Natural killer cell (primary cell): Measurements from ENCODE around the gene PRKCD. TPM values are rescaled to one million over a fixed set of nuclear protein-coding genes. Genes with fewer than 3 reads are reported as not detected.

Source experiments
- ATAC-seq, 3 donors: fragments of 150-1000 bp in 2 of 3; fragments of 200-7000 bp in 1 of 3; cut with Tn5 transposase; 1 replicate in 1 of 3; 2 replicates in 2 of 3; pipeline ENCODE4 v1.10.0; 2021; ENCODE audit warnings: mild to moderate bottlenecking in 2 of 3, moderate library complexity in 2 of 3
- DNase-seq, 2 donors: peaks; one replicate each; pipeline versions ENCODE4 v3.0.0 to v3.0.0-alpha.2; 2013 to 2021; ENCODE audit warnings: mixed read lengths in 1 of 2
- H3K27ac ChIP-seq: one replicate; pipeline ENCODE4 v1.5.1; 2013; ENCODE audit warnings: mild to moderate bottlenecking, low read length
- H3K27me3 ChIP-seq: one replicate; pipeline ENCODE4 v1.6.1; 2013; ENCODE audit warnings: low read length; ENCODE audit not compliant: control insufficient read depth, insufficient read depth
- H3K36me3 ChIP-seq: one replicate; pipeline ENCODE4 v1.6.1; 2013; ENCODE audit warnings: low read length; ENCODE audit not compliant: control insufficient read depth, insufficient read depth
- H3K4me1 ChIP-seq: one replicate; pipeline ENCODE4 v1.6.1; 2013; ENCODE audit warnings: low read length; ENCODE audit not compliant: control insufficient read depth, insufficient read depth
- H3K4me3 ChIP-seq: one replicate; pipeline ENCODE4 v1.5.1; 2013; ENCODE audit warnings: low read length
- H3K9me3 ChIP-seq: one replicate; pipeline ENCODE4 v1.6.1; 2013; ENCODE audit warnings: low read length; ENCODE audit not compliant: control insufficient read depth, insufficient read depth
- H3K27ac Mint-ChIP-seq, 2 donors: one replicate each; pipeline ENCODE4 v1.8.0; 2022; ENCODE audit warnings: mild to moderate bottlenecking in 2 of 2, mixed read lengths in 2 of 2, moderate library complexity in 1 of 2
- H3K27me3 Mint-ChIP-seq, 2 donors: one replicate each; pipeline ENCODE4 v1.8.0; 2022; ENCODE audit warnings: low read depth in 2 of 2, mixed read lengths in 2 of 2
- H3K36me3 Mint-ChIP-seq: one replicate; pipeline ENCODE4 v1.8.0; 2022; ENCODE audit warnings: mixed read lengths
- H3K4me1 Mint-ChIP-seq, 2 donors: one replicate each; pipeline ENCODE4 v1.8.0; 2022; ENCODE audit warnings: mixed read lengths in 2 of 2
- H3K4me3 Mint-ChIP-seq: one replicate; pipeline ENCODE4 v1.8.0; 2022; ENCODE audit warnings: mild to moderate bottlenecking, moderate library complexity, mixed read lengths
- H3K9me3 Mint-ChIP-seq, 2 donors: one replicate each; pipeline ENCODE4 v1.8.0; 2022; ENCODE audit warnings: mixed read lengths in 2 of 2
- WGBS: methylation state at CpG from one replicate; pipeline ENCODE4 v1.1.7; 2013; ENCODE audit warnings: missing lambda C conversion rate; ENCODE audit not compliant: insufficient coverage; 5-methylcytosine and 5-hydroxymethylcytosine counted together
- intact Hi-C: fragments of 100-400 bp; cut with micrococcal nuclease; formaldehyde crosslinking; loops from one replicate; pipeline ENCODE4 v1.14.2; 2022
- total RNA-seq, 4 donors: library from RNA; stranded (reverse); fragments of 120-200 nt in 1 of 4; gene quantifications; one replicate each; pipeline versions ENCODE4 v1.2.3 to v1.2.4, GENCODE V29; 2013 to 2022
- TF ChIP-seq, protein P1 (sequence below): fragments of 200-600 bp; IDR thresholded peaks from one replicate; pipeline ENCODE4 v1.8.0; 2022; ENCODE audit warnings: antibody characterized with exemption

The PRKCD gene
- total RNA-seq, 3 donors from 2014 or later (not counting 1 experiment from before 2014, with no cell fraction given), result 31.7 to 60.0 (median 36.3) TPM

DNA sequence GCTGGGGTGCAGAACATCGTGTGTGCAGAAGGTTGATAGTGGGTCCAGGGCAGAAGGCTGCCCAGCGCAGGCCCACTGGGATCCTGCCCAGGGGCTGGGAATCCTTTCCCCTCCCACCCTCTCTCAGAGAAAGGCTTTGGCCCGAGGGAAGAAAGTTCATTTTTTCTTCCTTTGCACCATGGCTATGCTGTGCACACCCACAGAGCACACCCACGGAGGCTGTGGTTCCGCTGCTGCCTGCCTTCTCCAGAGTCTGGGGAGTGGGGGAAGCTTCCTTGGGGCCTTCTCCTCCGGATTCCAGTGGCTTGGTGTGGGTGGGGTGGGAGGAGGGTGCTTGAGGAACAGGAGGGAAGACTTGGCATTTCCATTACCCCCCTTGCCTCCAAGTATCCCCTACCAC is 7.0 kb upstream of the PRKCD start:
- TF ChIP-seq, protein P1, sequence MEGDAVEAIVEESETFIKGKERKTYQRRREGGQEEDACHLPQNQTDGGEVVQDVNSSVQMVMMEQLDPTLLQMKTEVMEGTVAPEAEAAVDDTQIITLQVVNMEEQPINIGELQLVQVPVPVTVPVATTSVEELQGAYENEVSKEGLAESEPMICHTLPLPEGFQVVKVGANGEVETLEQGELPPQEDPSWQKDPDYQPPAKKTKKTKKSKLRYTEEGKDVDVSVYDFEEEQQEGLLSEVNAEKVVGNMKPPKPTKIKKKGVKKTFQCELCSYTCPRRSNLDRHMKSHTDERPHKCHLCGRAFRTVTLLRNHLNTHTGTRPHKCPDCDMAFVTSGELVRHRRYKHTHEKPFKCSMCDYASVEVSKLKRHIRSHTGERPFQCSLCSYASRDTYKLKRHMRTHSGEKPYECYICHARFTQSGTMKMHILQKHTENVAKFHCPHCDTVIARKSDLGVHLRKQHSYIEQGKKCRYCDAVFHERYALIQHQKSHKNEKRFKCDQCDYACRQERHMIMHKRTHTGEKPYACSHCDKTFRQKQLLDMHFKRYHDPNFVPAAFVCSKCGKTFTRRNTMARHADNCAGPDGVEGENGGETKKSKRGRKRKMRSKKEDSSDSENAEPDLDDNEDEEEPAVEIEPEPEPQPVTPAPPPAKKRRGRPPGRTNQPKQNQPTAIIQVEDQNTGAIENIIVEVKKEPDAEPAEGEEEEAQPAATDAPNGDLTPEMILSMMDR, result no peak
- DNase-seq (no peak), ATAC-seq (no peak)
- Mint-ChIP-seq H3K4me3 (no peak overlapping the region), H3K36me3 (no peaks in the 10 kb centered on the region), H3K27ac (no peak overlapping the region), H3K9me3 (no peaks in the 10 kb centered on the region), H3K27me3 (peaks cover 16 to 34% of the 10 kb centered on the region in 2 donors), H3K4me1 (no peaks in the 10 kb centered on the region)
- Histone ChIP-seq H3K9me3 (no peaks in the 10 kb centered on the region), H3K36me3 (no peaks in the 10 kb centered on the region), H3K27ac (no peak overlapping the region), H3K4me3 (no peak overlapping the region), H3K4me1 (peaks cover 7% of the 10 kb centered on the region), H3K27me3 (peaks cover 17% of the 10 kb centered on the region)
- WGBS, result 87% methylated on average over 5 of the region's 6 CpGs
- intact Hi-C loops, result no loop called here

DNA sequence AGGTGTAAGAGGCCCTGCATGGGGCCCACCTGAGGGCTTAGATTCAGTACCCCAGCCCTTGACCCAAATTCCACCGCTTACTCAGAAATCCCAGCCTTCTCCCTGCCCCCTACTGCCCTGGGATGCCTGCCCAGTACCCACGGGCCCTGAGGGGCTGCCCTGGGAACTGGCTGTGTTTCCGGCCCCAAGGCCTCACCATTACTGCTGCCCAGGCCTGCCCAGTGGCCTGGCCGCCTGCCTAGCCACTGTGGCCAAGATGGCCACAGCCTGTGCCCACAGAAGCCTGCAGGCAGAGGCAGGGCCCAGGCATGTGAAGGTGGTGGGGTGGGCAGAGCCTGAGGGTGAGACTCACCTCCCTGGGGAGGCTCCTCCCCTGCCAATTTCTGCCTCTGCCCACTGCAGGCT is 6.1 kb upstream of the PRKCD start:
- no peak overlapping the region for H3K27ac Mint-ChIP-seq
- H3K4me3 Mint-ChIP-seq, result no peak overlapping the region
- Histone ChIP-seq H3K27me3 (peaks cover 17% of the 10 kb centered on the region), H3K9me3 (no peaks in the 10 kb centered on the region), H3K36me3 (no peaks in the 10 kb centered on the region), H3K27ac (no peak overlapping the region), H3K4me3 (no peak overlapping the region), H3K4me1 (peaks cover 10% of the 10 kb centered on the region)
- TF ChIP-seq, protein P1, result no peak
- H3K27me3 Mint-ChIP-seq, result peaks cover 17 to 34% of the 10 kb centered on the region in 2 donors
- no peak for DNase-seq
- H3K4me1 Mint-ChIP-seq, result peaks cover 0 to 1% of the 10 kb centered on the region in 2 donors
- H3K36me3 Mint-ChIP-seq, result no peaks in the 10 kb centered on the region
- intact Hi-C loops, result no loop called here
- H3K9me3 Mint-ChIP-seq, result no peaks in the 10 kb centered on the region
- ATAC-seq, result no peak
- 90% methylated on average over 4 of the region's 4 CpGs for WGBS

DNA sequence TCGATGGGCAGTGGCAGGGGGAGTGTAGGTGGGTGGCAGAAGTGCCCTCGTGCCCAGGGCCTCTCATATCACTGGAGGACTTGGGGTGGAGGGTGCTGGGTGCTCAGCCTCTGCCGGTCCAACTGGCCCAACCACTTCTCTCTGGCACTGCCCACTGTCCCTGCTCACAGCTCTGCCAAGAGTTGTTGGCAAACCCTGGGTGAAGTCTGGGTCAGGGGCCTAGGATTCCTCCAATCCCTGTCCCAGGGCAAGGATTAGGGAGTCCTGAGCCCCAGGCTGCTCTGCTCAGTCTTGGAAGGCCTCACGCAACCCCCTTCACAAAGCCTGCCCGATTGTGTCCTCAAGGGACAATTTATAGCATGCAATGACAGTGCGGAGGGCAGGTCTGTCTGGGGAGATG is 5.2 kb upstream of the PRKCD start:
- Mint-ChIP-seq H3K27me3 (peaks cover 17 to 32% of the 10 kb centered on the region in 2 donors), H3K27ac (no peak overlapping the region), H3K4me3 (no peak overlapping the region), H3K36me3 (no peaks in the 10 kb centered on the region), H3K4me1 (peaks cover 7 to 10% of the 10 kb centered on the region in 2 donors), H3K9me3 (no peaks in the 10 kb centered on the region)
- Histone ChIP-seq H3K36me3 (no peaks in the 10 kb centered on the region), H3K27me3 (peaks cover 17% of the 10 kb centered on the region), H3K4me3 (no peak overlapping the region), H3K9me3 (no peaks in the 10 kb centered on the region), H3K4me1 (peaks cover 18% of the 10 kb centered on the region), H3K27ac (no peak overlapping the region)
- no peak for ATAC-seq
- WGBS, result 87% methylated on average over 6 of the region's 6 CpGs
- intact Hi-C loops, result no loop called here
- TF ChIP-seq, protein P1, result no peak
- DNase-seq, result no peak

- Histone ChIP-seq H3K4me1 (peaks cover 18% of the 10 kb centered on the region), H3K27ac (no peak overlapping the region), H3K9me3 (no peaks in the 10 kb centered on the region), H3K27me3 (peaks cover 17% of the 10 kb centered on the region), H3K4me3 (no peak overlapping the region), H3K36me3 (no peaks in the 10 kb centered on the region)
- Mint-ChIP-seq H3K36me3 (no peaks in the 10 kb centered on the region), H3K4me1 (peaks cover 7 to 10% of the 10 kb centered on the region in 2 donors), H3K27ac (no peak overlapping the region), H3K9me3 (no peaks in the 10 kb centered on the region), H3K27me3 (peaks cover 17 to 32% of the 10 kb centered on the region in 2 donors), H3K4me3 (no peak overlapping the region)
- TF ChIP-seq, protein P1, result no peak
- no peak for ATAC-seq
- intact Hi-C loops, result no loop called here
- DNase-seq, result no peak
- WGBS, result 22% methylated on average over 22 of the region's 36 CpGs
These were observed 4.6 kb upstream of the PRKCD start for GRCh38 chr3:53156368-53156834.
